Measurements from ENCODE around the gene MAMDC4.

Gene MAMDC4

DNA sequence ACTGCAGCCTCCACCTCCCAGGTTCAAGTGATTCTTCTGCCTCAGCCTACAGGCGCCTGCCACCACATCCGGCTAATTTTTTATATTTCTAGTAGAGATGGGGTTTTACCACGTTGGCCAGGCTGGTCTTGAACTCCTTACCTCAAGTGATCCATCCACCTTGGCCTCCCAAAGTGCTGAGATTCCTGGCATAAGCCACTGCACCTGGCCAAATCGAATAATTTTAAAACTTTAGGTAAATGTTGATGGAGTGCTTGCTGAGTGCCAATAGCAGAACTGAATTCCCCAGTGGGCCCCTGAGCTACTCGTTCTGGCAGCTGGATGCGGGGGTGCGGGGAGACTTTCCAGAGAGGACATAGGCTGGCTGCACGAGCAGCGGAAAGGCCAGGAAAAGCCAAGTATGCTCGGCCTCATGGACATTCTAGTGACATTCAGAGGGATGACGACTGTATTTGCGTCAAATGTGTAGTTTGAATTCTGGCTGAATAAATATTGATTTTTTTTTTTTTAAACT is 51.0 kb downstream of the MAMDC4 start:
- TF ChIP-seq, protein P1, sequence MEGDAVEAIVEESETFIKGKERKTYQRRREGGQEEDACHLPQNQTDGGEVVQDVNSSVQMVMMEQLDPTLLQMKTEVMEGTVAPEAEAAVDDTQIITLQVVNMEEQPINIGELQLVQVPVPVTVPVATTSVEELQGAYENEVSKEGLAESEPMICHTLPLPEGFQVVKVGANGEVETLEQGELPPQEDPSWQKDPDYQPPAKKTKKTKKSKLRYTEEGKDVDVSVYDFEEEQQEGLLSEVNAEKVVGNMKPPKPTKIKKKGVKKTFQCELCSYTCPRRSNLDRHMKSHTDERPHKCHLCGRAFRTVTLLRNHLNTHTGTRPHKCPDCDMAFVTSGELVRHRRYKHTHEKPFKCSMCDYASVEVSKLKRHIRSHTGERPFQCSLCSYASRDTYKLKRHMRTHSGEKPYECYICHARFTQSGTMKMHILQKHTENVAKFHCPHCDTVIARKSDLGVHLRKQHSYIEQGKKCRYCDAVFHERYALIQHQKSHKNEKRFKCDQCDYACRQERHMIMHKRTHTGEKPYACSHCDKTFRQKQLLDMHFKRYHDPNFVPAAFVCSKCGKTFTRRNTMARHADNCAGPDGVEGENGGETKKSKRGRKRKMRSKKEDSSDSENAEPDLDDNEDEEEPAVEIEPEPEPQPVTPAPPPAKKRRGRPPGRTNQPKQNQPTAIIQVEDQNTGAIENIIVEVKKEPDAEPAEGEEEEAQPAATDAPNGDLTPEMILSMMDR (IDR thresholded peaks at IDR 0.05; ENCODE audit: low read depth, low read length, missing control alignments): no peak
- DNase-seq (ENCODE audit: extremely low read depth, low read depth): no peak
- H3K4me3 ChIP-seq (replicated peaks; ENCODE audit: low read depth, low read length): no peak overlapping the region

DNA sequence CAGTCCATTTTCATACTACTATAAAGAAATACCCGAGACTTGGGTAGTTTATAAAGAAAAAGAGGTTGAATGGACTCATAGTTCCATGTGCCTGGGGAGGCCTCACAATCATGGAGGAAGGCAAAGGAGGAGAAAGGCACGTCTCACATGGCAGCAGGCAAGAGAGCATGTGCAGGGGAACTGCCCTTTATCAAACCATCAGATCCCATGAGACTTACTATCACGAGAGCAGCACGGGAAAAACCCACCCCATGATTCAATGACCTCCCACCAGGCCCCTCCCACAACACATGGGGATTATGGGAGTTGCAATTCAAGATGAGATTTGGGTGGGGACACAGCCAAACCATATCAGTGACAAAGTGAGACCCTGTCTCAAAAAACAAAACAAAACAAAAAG is 54.1 kb downstream of the MAMDC4 start:
- no peak for DNase-seq (ENCODE audit: extremely low read depth, low read depth)
- H3K4me3 ChIP-seq (replicated peaks; ENCODE audit: low read depth, low read length): no peak overlapping the region
- TF ChIP-seq, protein P1 (IDR thresholded peaks at IDR 0.05; ENCODE audit: low read depth, low read length, missing control alignments): no peak

DNA sequence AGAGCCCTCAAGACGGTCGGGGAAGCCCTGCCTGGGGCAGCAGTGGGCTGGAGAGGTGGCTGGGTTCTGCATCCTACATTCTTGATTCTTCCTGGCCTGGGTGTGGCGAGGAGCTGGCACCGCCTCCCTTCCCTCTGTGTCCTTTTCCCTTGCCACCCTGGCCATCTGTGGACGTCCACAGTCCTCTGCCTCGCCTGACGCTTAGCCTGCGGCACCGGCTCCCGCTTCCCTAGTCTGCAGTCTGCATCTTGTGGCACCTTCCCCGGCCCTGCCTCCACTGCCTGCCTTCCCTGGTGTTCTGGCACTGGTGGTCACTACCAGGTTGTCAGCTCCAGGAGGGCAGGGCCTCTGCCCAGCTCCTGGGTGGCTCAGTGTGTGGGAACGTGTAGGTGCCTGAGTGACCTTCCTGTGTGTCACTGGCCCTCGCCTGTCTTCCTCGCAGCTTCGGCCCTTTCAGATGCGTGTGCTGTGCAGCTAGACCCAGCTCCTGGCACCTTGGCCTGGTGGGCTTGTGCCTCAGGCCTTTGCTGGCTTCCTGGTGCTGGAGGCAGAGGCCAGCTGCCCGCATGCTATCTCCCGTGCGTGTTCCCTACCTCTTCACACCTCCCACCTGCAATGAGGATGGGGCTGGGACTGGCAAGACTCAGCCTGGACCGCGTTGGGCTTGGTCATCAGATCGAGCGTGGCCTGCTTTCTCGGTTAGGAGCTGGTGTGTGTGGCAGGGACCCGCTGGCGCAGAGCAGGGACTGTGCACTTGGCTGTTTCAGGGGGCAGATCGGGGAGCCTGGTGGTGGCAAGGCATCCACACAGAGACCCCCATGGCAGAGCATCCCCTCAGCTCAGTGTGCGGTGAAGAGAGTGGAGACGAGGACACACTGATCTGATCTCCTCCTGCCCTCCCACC is 55.1 kb downstream of the MAMDC4 start:
- H3K4me3 ChIP-seq (replicated peaks; ENCODE audit: low read depth, low read length): no peak overlapping the region

More for the DNA sequence above, 55.1 kb downstream of the MAMDC4 start:
- DNase-seq (ENCODE audit: extremely low read depth, low read depth): no peak
- TF ChIP-seq, protein P1 (IDR thresholded peaks at IDR 0.05; ENCODE audit: low read depth, low read length, missing control alignments): no peak

Measured in HFF-Myc (cell line).